ENCODE results near the gene CHRNG. TPM values are rescaled to one million over a fixed set of nuclear protein-coding genes. Genes with fewer than 3 reads are reported as not detected.

Gene CHRNG, protein sequence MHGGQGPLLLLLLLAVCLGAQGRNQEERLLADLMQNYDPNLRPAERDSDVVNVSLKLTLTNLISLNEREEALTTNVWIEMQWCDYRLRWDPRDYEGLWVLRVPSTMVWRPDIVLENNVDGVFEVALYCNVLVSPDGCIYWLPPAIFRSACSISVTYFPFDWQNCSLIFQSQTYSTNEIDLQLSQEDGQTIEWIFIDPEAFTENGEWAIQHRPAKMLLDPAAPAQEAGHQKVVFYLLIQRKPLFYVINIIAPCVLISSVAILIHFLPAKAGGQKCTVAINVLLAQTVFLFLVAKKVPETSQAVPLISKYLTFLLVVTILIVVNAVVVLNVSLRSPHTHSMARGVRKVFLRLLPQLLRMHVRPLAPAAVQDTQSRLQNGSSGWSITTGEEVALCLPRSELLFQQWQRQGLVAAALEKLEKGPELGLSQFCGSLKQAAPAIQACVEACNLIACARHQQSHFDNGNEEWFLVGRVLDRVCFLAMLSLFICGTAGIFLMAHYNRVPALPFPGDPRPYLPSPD
- polyA plus RNA-seq (2013, experiment 1 of 2) = not detected
- not detected for polyA plus RNA-seq (2013, experiment 2 of 2)

DNA sequence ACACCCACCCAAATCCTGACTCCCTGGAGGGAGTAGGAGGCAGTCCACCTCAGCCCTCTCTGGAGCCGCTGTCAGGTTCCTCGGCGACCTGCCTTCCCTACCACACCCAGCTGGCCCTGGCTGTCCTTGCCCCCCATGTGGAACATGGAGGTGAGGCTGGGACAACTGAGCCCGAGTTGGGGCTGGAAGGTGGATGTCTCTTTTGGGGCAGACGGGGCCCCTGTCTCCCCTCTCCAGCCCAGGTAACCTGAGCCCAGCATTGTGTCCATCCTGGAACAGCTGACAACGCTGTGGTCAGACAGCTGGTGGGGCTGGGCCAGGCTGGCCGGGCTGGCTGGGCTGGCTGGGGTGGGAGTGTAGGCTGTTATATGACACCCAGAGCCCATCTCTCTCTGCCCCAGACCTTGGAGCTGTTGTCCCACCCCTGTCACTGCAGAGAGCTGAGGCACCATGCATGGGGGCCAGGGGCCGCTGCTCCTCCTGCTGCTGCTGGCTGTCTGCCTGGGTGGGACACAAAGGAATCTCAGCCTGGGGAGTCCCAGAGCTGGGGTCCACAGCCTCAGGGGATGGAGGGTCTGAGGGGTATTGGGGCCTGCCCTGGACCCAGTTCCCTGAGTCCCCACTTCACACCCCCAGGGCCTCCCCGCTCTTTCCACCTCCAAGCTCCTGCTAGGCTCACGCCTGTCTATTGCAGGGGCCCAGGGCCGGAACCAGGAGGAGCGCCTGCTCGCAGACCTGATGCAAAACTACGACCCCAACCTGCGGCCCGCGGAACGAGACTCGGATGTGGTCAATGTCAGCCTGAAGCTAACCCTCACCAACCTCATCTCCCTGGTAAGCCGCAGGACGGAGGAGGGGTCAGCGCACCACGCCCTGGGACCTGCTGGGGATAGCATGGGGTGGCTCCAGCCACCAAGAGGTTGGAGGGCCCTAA lies at the start of gene CHRNG:
Gene CHRNG, plus strand, starts transcription at position 395 of the 934 bp plus-strand sequence. Its CDS starts 56 bp downstream, at position 451.
- H3K27ac ChIP-seq (ENCODE audit: low read depth, low read length, severe bottlenecking) = no peak within 1 kb of the TSS
- H3K4me1 ChIP-seq (ENCODE audit: control insufficient read depth, insufficient read depth, low read length, poor library complexity, severe bottlenecking) = peaks cover 2% of the 10 kb centered on the region
- H3K4me3 ChIP-seq (ENCODE audit: extremely low read depth, insufficient read depth, low read length, poor library complexity, severe bottlenecking) = no peak within 1 kb of the TSS
- no peaks in the 10 kb centered on the region for H3K36me3 ChIP-seq (ENCODE audit: control insufficient read depth, insufficient read depth, low read length)
- H3K9me3 ChIP-seq (ENCODE audit: control insufficient read depth, low read length) = peaks cover 5% of the 10 kb centered on the region
- 86% methylated on average over 14 to 17 of the region's 23 CpGs for WGBS, 2 experiments (ENCODE audit: insufficient coverage in 2 of 2)

DNA sequence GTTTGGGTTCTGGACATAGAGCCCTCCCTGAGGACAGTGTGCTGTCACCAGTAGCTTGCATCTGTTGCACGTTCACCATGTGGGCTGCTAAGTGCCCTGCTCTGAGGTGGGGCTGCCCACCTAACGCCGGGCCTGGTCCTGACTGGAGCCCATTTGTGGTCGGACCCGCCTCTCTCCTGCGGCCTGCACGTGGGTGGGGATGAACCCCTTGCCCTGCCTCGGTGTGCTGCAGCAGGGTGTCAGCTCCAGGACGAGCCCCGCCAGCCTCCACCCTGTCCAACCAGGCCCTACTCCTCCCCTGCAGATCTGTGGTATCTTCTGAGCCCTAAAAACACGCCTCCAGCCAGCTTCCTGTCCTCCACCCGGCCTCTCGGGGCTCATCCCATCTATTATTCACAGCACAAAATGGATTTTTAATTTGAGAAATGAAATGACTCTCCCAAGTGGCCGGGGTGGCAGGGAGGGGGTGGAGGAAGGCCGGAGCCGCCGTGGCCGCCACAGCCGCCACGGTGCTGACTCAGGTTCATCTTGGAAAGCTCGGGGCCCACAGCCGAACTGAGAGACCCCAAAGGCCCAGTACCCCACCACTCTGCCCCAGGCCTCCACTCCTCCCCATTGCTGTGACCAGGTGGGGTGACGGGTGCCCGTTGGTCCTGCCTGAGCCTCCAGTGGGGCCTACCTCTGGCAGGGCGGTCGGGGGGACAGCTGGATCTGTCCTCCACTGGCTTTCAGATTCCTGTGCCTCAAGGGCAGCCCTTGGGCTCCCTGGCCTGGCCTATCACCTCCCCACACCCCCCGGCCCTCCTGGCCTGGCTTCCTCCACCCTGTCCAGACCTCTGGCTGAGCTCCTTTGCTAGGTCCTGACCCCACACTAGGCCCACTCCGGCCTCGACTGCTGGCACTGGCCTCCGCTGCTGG lies 49.0 kb upstream of the CHRNG start:
- Histone ChIP-seq H3K9me3 (ENCODE audit: control insufficient read depth, low read length) (no peaks in the 10 kb centered on the region), H3K4me3 (ENCODE audit: extremely low read depth, insufficient read depth, low read length, poor library complexity, severe bottlenecking) (no peak overlapping the region), H3K36me3 (ENCODE audit: control insufficient read depth, insufficient read depth, low read length) (no peaks in the 10 kb centered on the region), H3K4me1 (ENCODE audit: control insufficient read depth, insufficient read depth, low read length, poor library complexity, severe bottlenecking) (no peaks in the 10 kb centered on the region), H3K27ac (ENCODE audit: low read depth, low read length, severe bottlenecking) (no peak overlapping the region)
- WGBS, 2 experiments (ENCODE audit: insufficient coverage in 2 of 2) = 93 to 97% methylated on average over 15 to 23 of the region's 30 CpGs

DNA sequence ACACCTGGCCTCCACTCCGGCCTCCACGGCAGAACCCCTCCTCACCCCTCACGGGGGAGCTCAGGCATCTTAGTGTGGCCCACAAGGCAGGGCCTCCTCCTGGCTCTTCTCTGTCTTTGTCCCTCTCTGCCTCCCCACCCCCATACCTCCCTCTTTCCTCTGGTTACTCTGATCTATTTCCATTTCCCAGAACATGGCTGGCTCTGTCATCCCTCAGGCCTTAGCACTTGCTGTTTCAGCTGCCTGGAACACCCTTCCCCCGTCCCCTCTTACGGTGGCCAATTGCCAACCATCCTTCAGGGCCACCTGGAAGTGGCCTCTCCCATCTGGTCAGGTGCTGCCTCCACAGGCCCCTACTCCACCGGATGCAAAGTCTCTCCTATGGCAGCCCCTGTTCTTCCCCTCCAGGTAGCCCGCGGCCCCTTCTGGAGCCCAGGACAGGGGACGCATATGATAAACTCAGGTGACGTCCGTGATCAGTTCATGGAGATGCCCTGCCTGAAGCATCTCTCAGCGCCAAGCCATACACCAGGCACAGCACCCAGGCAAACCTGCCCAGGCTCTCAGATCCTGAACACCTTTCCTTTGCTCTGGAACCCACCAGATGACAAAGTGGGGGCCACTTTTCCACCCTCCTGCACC lies 48.2 kb upstream of the CHRNG start:
- Histone ChIP-seq H3K4me3 (ENCODE audit: extremely low read depth, insufficient read depth, low read length, poor library complexity, severe bottlenecking) (no peak overlapping the region), H3K9me3 (ENCODE audit: control insufficient read depth, low read length) (no peaks in the 10 kb centered on the region), H3K4me1 (ENCODE audit: control insufficient read depth, insufficient read depth, low read length, poor library complexity, severe bottlenecking) (no peaks in the 10 kb centered on the region), H3K36me3 (ENCODE audit: control insufficient read depth, insufficient read depth, low read length) (no peaks in the 10 kb centered on the region), H3K27ac (ENCODE audit: low read depth, low read length, severe bottlenecking) (no peak overlapping the region)
- WGBS, 2 experiments (ENCODE audit: insufficient coverage in 2 of 2) = 87% methylated on average over 12 of the region's 12 CpGs

DNA sequence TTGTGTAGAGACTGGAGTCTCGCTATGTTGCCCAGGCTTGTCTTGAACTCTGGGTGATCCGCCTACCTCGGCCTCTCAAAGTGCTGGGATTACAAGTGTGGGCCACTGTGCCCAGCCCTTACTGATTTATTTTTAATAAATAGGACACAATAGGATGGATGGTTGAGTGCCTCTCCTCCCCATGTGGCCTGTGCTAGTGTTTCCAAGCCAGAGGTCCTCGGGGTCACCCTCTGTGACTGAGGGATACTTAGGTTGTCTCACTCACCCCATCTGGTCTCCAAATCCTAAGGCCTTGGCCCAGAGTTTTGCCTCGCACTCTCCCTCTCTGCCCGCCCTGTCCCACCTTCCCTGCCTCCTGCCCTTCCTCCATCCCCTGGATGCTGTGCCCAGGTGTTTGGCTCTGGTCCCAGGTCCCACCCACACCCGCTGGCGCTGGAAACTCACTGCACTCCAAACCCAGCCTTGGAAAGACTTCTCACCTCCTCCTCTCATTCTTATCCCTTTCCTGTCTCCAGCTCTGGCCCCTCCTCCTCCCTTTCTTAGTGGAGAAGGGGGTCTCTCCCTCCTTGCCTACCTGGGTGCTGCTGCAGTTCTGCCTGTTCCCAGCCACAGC lies 47.1 kb upstream of the CHRNG start:
- Histone ChIP-seq H3K36me3 (ENCODE audit: control insufficient read depth, insufficient read depth, low read length) (no peaks in the 10 kb centered on the region), H3K4me1 (ENCODE audit: control insufficient read depth, insufficient read depth, low read length, poor library complexity, severe bottlenecking) (no peaks in the 10 kb centered on the region), H3K27ac (ENCODE audit: low read depth, low read length, severe bottlenecking) (no peak overlapping the region), H3K4me3 (ENCODE audit: extremely low read depth, insufficient read depth, low read length, poor library complexity, severe bottlenecking) (no peak overlapping the region), H3K9me3 (ENCODE audit: control insufficient read depth, low read length) (no peaks in the 10 kb centered on the region)
- 50 to 66% methylated on average over 4 to 5 of the region's 8 CpGs for WGBS, 2 experiments (ENCODE audit: insufficient coverage in 2 of 2)

DNA sequence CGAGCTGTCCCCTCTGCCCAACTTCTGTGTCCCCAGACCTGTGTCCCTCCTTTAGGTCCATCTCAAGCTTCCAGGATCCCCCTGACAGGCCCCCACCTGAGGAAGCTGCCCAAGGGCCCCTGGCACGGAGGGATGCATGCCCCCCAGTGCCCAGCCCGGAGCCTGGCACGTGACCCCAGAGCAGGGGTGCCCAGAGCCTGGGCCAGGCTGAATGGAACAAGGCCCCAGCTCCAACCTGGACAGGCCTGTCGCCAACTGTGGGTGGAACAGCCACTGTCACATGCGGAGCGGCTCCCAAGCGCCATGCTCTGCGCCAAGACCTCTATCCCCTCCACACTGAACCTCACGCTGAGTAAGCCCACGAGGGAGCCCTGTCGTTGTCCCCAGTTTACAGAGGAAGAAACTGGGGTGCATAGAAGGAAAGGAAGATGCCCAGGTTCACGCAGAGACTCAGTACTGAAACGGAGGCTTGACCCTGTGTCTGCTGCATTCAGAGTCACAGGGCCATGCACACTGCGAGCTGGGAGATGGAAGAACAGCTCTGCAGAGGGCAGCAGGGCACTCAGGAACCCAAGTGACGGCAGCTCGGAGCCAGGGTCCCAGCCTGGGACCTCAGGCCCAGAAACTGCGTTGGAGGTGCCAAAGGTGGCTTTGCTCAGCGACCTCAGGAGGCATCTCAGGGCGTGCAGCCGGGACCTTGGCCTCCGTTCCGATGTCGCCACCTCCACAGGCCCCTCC lies 46.4 kb upstream of the CHRNG start:
- H3K4me1 ChIP-seq (ENCODE audit: control insufficient read depth, insufficient read depth, low read length, poor library complexity, severe bottlenecking) = no peaks in the 10 kb centered on the region
- H3K4me3 ChIP-seq (ENCODE audit: extremely low read depth, insufficient read depth, low read length, poor library complexity, severe bottlenecking) = no peak overlapping the region
- no peaks in the 10 kb centered on the region for H3K9me3 ChIP-seq (ENCODE audit: control insufficient read depth, low read length)
- H3K36me3 ChIP-seq (ENCODE audit: control insufficient read depth, insufficient read depth, low read length) = no peaks in the 10 kb centered on the region
- H3K27ac ChIP-seq (ENCODE audit: low read depth, low read length, severe bottlenecking) = no peak overlapping the region
- 87 to 88% methylated on average over 18 to 23 of the region's 24 CpGs for WGBS, 2 experiments (ENCODE audit: insufficient coverage in 2 of 2)

DNA sequence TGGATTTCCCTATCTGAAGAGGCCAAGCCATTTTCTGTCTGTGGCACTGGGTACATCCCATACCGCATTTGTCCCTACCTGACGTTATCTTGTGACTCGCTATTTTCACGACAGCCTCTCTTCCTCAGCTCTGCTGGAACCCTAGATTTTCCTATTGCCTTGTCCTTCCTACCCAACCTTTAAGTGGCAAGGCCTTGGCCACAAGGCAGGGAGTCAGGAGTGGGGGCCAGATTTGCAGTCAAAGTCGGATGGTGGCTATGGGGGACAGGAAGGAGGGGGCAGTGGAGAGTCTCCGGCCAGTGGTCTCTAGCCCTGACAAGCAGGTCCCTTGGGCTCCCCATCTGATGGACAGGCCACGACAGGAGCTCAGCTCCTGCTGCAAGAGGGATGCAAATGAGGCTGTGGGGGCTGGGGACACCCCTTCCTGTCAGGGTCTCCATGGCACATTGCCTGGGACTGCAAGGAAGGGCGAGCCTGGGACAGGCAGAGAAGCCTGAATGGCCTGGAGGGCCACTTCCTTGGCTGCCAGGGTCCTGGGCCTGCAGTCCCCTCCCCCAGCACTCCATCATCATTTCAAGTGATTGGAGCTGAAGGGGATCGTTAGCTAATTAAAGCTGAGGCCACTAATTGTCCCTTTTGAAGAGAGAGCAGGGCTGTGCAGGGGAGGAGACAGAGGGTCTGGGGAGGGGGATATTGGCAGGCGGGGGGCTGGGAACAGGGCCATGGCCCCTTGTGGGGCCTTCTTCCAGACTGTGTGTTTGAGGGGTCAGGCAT lies 45.6 kb upstream of the CHRNG start:
- 81 to 82% methylated on average over 8 to 9 of the region's 10 CpGs for WGBS, 2 experiments (ENCODE audit: insufficient coverage in 2 of 2)
- Histone ChIP-seq H3K9me3 (ENCODE audit: control insufficient read depth, low read length) (no peaks in the 10 kb centered on the region), H3K27ac (ENCODE audit: low read depth, low read length, severe bottlenecking) (no peak overlapping the region), H3K4me1 (ENCODE audit: control insufficient read depth, insufficient read depth, low read length, poor library complexity, severe bottlenecking) (no peaks in the 10 kb centered on the region), H3K4me3 (ENCODE audit: extremely low read depth, insufficient read depth, low read length, poor library complexity, severe bottlenecking) (no peak overlapping the region), H3K36me3 (ENCODE audit: control insufficient read depth, insufficient read depth, low read length) (no peaks in the 10 kb centered on the region)

DNA sequence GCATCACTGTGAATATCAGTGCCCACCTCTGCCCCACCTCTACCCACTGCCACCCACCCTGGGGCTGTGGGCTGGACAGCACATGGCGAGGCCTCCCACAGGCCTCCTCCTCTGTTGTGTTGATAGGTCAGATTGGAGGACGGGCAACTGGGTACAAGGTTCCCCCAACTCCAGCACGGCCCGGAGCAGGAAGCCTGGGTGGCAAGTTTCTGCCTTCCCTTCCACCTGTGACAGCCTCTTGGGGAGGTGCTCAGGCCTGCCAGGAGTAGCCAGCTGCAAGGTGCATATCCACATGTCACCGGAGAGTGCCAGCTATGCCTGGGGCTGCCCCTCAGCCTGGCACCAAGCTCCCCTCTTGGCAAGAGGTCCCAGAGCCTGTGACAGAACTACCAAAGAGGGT lies 45.0 kb upstream of the CHRNG start:
- H3K27ac ChIP-seq (ENCODE audit: low read depth, low read length, severe bottlenecking) = no peak overlapping the region
- no peaks in the 10 kb centered on the region for H3K4me1 ChIP-seq (ENCODE audit: control insufficient read depth, insufficient read depth, low read length, poor library complexity, severe bottlenecking)
- no peak overlapping the region for H3K4me3 ChIP-seq (ENCODE audit: extremely low read depth, insufficient read depth, low read length, poor library complexity, severe bottlenecking)
- H3K36me3 ChIP-seq (ENCODE audit: control insufficient read depth, insufficient read depth, low read length) = no peaks in the 10 kb centered on the region
- H3K9me3 ChIP-seq (ENCODE audit: control insufficient read depth, low read length) = no peaks in the 10 kb centered on the region
- 93 to 100% methylated on average over 4 to 5 of the region's 5 CpGs for WGBS, 2 experiments (ENCODE audit: insufficient coverage in 2 of 2)

DNA sequence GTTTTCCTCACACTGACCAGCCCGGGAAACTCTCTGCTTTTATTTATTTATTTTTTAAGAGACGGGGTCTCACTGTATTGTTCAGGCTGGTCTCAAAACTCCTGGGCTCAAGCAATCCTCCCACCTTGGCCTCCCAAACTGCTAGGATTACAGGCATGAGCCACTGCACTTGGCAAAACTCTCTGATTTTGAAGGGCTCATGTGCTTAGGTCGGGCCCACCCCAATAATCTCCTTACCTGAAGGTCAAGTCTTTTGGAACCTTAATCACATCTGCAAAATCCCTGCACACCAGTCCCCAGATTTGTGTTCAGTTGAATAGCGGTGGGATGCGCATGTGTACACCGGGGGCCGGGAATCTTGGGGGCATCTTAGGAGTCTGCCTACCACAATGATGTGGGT lies 44.2 kb upstream of the CHRNG start:
- H3K27ac ChIP-seq (ENCODE audit: low read depth, low read length, severe bottlenecking) = no peak overlapping the region
- no peak overlapping the region for H3K4me3 ChIP-seq (ENCODE audit: extremely low read depth, insufficient read depth, low read length, poor library complexity, severe bottlenecking)
- WGBS, 2 experiments (ENCODE audit: insufficient coverage in 2 of 2) = 92 to 95% methylated on average over 6 of the region's 7 CpGs
- no peaks in the 10 kb centered on the region for H3K9me3 ChIP-seq (ENCODE audit: control insufficient read depth, low read length)
- no peaks in the 10 kb centered on the region for H3K36me3 ChIP-seq (ENCODE audit: control insufficient read depth, insufficient read depth, low read length)
- no peaks in the 10 kb centered on the region for H3K4me1 ChIP-seq (ENCODE audit: control insufficient read depth, insufficient read depth, low read length, poor library complexity, severe bottlenecking)
